ENCODE measurements around the gene METRN. TPM values are rescaled to one million over a fixed set of nuclear protein-coding genes. Genes with fewer than 3 reads are reported as not detected.
A peak's percentile ranks its signal among the peaks of the same experiment; 100 is the strongest.

The METRN gene
- polyA plus RNA-seq, 1 of the 3 experiments (the other 2 are of a cell fraction): 59.7 TPM

DNA sequence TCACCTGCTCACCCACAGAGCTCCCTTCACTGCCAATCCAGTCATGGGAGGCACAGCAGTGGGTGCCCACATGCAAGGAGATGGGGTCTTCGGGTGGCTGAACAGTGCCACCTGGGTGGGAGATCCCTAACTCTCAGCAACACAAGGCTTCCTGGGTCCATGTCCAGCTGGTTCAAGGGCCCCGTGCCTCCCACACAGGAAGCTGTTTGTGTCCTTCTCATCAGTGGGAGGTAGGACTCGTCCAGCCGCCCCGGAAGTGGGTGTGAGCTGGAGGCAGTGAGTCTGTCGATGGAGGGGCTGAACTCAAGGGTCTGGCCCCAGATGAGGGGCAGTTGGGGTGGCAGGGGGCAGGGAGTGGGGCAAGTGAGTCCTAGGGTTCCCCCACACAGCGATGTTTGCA is 10.9 kb upstream of the METRN start:
- H3K9ac ChIP-seq: 0 out of 2 replicates have a peak overlapping the region, but pooled peaks have one; percentile 85

DNA sequence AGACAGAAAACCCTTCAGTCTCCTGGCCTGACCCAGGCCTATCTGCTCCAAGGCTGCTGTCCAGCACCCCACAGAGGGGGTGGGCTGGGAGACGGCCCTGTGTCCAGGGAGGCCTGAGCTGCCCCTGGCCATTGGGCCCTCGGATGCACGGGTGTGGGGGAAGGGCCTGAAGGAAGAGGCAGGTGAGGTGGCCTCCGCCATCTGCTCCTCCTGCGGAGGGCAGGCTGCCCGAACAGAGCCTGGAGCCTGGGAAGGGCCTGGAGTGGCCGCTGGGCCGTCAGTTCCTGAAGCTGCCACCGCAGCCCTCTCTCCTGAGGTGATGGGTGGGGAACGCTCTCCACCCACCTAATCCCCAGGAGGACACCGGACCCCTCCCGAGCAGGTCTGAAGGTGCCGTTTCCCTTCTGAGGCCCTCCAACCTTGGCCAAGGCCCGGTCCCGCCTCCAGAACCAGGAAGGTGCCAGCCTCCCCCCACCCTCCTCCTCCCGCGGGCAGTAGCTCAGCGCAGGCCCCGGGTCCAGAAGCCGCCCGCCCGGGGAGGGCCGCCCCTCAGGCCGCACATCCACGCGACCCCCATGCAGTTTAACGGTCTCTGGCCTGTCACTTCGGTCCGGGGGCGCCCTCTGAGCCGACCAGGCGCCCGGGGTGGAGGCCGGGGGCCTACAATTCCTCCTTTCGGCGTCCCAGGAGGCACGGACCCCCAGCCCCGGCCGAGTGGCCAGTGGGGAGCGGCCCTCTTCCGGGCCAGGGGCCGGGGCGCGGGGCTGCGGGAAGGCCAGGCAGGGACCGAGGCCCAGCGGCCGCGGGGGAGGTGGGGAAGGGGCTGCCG is 10.2 kb upstream of the METRN start:
- Histone ChIP-seq H3K27me3 (ENCODE audit: insufficient read depth) (no peaks in the 10 kb centered on the region), H3K36me3 (replicated peaks in 1 of 2; ENCODE audit: control insufficient read depth in 1 of 2, insufficient read depth in 2 of 2, low read length in 1 of 2) (no peaks in the 10 kb centered on the region), H3K9me3 (no peaks in the 10 kb centered on the region), H3K9ac (peak overlapping the region; percentile 85), H3K9me2 (no peaks in the 10 kb centered on the region), H2AFZ (ENCODE audit: low read depth) (no peak overlapping the region), H3F3A (replicated peaks; ENCODE audit: insufficient read depth) (peaks cover 6% of the 10 kb centered on the region), H4K20me1 (ENCODE audit: insufficient read depth) (peaks cover 49% of the 10 kb centered on the region), H3K27ac (ENCODE audit: low read depth in 2 of 2, low read length in 1 of 2) (peak overlapping the region; percentile 11 to 48; a peak in 2 of 4 replicates), H3K4me2 (peak overlapping the region; percentile 95), H3K4me3 (ENCODE audit: low read depth in 2 of 2, low read length in 1 of 2) (peak overlapping the region; percentile 78 to 82), H3K79me2 (ENCODE audit: insufficient read depth) (peaks cover 49% of the 10 kb centered on the region), H3K4me1 (ENCODE audit: control insufficient read depth in 1 of 2, insufficient read depth in 2 of 2, low read depth in 1 of 2, low read length in 1 of 2) (peaks cover 5 to 27% of the 10 kb centered on the region in 2 experiments; a peak in 2 of 4 replicates)
- TF ChIP-seq, protein P1, sequence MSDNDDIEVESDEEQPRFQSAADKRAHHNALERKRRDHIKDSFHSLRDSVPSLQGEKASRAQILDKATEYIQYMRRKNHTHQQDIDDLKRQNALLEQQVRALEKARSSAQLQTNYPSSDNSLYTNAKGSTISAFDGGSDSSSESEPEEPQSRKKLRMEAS (IDR thresholded peaks at IDR 0.05; ENCODE audit: low read depth): no peak
- TF ChIP-seq, protein P2, sequence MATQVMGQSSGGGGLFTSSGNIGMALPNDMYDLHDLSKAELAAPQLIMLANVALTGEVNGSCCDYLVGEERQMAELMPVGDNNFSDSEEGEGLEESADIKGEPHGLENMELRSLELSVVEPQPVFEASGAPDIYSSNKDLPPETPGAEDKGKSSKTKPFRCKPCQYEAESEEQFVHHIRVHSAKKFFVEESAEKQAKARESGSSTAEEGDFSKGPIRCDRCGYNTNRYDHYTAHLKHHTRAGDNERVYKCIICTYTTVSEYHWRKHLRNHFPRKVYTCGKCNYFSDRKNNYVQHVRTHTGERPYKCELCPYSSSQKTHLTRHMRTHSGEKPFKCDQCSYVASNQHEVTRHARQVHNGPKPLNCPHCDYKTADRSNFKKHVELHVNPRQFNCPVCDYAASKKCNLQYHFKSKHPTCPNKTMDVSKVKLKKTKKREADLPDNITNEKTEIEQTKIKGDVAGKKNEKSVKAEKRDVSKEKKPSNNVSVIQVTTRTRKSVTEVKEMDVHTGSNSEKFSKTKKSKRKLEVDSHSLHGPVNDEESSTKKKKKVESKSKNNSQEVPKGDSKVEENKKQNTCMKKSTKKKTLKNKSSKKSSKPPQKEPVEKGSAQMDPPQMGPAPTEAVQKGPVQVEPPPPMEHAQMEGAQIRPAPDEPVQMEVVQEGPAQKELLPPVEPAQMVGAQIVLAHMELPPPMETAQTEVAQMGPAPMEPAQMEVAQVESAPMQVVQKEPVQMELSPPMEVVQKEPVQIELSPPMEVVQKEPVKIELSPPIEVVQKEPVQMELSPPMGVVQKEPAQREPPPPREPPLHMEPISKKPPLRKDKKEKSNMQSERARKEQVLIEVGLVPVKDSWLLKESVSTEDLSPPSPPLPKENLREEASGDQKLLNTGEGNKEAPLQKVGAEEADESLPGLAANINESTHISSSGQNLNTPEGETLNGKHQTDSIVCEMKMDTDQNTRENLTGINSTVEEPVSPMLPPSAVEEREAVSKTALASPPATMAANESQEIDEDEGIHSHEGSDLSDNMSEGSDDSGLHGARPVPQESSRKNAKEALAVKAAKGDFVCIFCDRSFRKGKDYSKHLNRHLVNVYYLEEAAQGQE (IDR thresholded peaks at IDR 0.05; ENCODE audit: low read depth, low read length): peak; percentile 91
- TF ChIP-seq, protein P3, sequence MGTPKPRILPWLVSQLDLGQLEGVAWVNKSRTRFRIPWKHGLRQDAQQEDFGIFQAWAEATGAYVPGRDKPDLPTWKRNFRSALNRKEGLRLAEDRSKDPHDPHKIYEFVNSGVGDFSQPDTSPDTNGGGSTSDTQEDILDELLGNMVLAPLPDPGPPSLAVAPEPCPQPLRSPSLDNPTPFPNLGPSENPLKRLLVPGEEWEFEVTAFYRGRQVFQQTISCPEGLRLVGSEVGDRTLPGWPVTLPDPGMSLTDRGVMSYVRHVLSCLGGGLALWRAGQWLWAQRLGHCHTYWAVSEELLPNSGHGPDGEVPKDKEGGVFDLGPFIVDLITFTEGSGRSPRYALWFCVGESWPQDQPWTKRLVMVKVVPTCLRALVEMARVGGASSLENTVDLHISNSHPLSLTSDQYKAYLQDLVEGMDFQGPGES (IDR thresholded peaks at IDR 0.05; ENCODE audit: low read depth, low read length): no peak
- TF ChIP-seq POLR2AphosphoS5 (IDR thresholded peaks at IDR 0.05; ENCODE audit: low read depth, low read length) (no peak), CHD2 (IDR thresholded peaks at IDR 0.05; ENCODE audit: low read length, partially characterized antibody) (no peak), SIN3A (IDR thresholded peaks at IDR 0.05; ENCODE audit: borderline replicate concordance, low read depth, low read length) (no peak)
- DNase-seq: peak; percentile 74
- ChIA-PET CTCF (interaction anchor here (0.5 to 22.4 kb wide), 9 partner anchors 8 to 80 kb away, joined by 3 to 358 read pairs (median 4); partner anchors contain the start of genes ANTKMT, CCDC78, CIAO3 and HAGHL), POLR2A (interaction anchor here (1.7 to 2.0 kb wide), 2 partner anchors 14 to 24 kb away, joined by 5 to 7 read pairs; partner anchors contain the start of gene WDR24)
- 21% methylated on average over 21 of the region's 50 CpGs for WGBS (ENCODE audit: low lambda C conversion rate)

More for the DNA sequence above, 10.9 kb upstream of the METRN start:
- H3K9me2 ChIP-seq: no peaks in the 10 kb centered on the region
- CTCF ChIA-PET: interaction anchor here (0.5 to 22.4 kb wide), 9 partner anchors 9 to 77 kb away, joined by 3 to 358 read pairs (median 4); partner anchors contain the start of genes ANTKMT, CCDC78, CIAO3 and HAGHL
- no peaks in the 10 kb centered on the region for H3K9me3 ChIP-seq
- H3K36me3 ChIP-seq (replicated peaks in 1 of 2; ENCODE audit: control insufficient read depth in 1 of 2, insufficient read depth in 2 of 2, low read length in 1 of 2): no peaks in the 10 kb centered on the region
- H3K27me3 ChIP-seq (ENCODE audit: insufficient read depth): no peaks in the 10 kb centered on the region
- peaks cover 5% of the 10 kb centered on the region for H3F3A ChIP-seq (replicated peaks; ENCODE audit: insufficient read depth)
- TF ChIP-seq MEF2A (IDR thresholded peaks at IDR 0.05; ENCODE audit: borderline replicate concordance, low read depth) (no peak), ELF1 (IDR thresholded peaks at IDR 0.05) (no peak), RXRA (IDR thresholded peaks at IDR 0.05; ENCODE audit: borderline replicate concordance, low read depth) (no peak), NRF1 (IDR thresholded peaks at IDR 0.05; ENCODE audit: low read depth, low read length) (no peak), FOXM1 (IDR thresholded peaks at IDR 0.05; ENCODE audit: low read depth) (no peak), CHD2 (IDR thresholded peaks at IDR 0.05; ENCODE audit: low read length, partially characterized antibody) (no peak)
- TF ChIP-seq, protein P3 (IDR thresholded peaks at IDR 0.05; ENCODE audit: low read depth, low read length): no peak
- peak overlapping the region; percentile 78 to 82; a peak in 3 of 4 replicates for H3K4me3 ChIP-seq (ENCODE audit: low read depth in 2 of 2, low read length in 1 of 2)
- no peak for DNase-seq
- peak overlapping the region in 1 of 2 experiments; percentile 11; a peak in 2 of 4 replicates for H3K27ac ChIP-seq (ENCODE audit: low read depth in 2 of 2, low read length in 1 of 2)
- POLR2A ChIA-PET: interaction anchor here (1.7 to 2.0 kb wide), 2 partner anchors 14 to 24 kb away, joined by 5 to 7 read pairs; partner anchors contain the start of gene WDR24
- 79% methylated on average over 6 of the region's 7 CpGs for WGBS (ENCODE audit: low lambda C conversion rate)
- peaks cover 55% of the 10 kb centered on the region for H3K79me2 ChIP-seq (ENCODE audit: insufficient read depth)
- peak overlapping the region; percentile 95 for H3K4me2 ChIP-seq
- H4K20me1 ChIP-seq (ENCODE audit: insufficient read depth): peaks cover 56% of the 10 kb centered on the region
- H3K4me1 ChIP-seq (ENCODE audit: control insufficient read depth in 1 of 2, insufficient read depth in 2 of 2, low read depth in 1 of 2, low read length in 1 of 2): peaks cover 4 to 20% of the 10 kb centered on the region in 2 experiments; a peak in 1 of 4 replicates
- H2AFZ ChIP-seq (ENCODE audit: low read depth): no peak overlapping the region
